ENCODE measurements around the gene FBRSL1. TPM values are rescaled to one million over a fixed set of nuclear protein-coding genes. Genes with fewer than 3 reads are reported as not detected.

FBRSL1 gene
- total RNA-seq, 1 donor from 2014 or later: 43.8 TPM

DNA sequence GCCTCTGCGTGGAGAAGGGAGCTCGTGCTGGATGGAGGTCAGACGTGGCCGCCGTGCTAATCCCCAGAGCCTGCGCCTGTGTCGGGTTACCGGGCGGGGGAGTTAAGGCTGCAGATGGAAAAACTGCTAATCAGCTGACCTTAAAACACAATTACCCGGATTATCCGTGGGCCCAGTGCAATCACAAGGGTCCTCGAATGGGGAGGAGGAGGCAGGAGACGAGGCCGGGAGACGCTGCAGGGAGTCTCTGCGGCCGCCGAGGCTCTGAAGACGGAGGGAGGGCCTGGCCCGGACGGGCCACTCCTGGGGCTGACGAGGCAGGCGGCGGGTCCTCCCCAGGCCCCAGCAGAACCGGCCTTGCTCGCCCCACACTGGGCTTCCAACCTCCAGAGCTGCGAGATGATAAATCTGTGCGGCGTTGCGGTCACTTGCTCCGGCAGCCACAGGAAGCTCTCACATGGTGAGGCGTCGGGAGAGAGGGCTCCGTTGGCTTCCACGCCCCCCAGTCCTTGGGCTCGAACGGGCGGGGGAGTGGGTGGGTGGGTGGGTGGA is 32.9 kb upstream of the FBRSL1 start:
- H3K4me2 ChIP-seq (ENCODE audit: low read length): no peak overlapping the region
- H3K9me3 Mint-ChIP-seq (ENCODE audit: unreplicated experiment): no peaks in the 10 kb centered on the region
- H3K9me3 ChIP-seq (ENCODE audit: insufficient read depth, low read depth, low read length): peaks cover 5% of the 10 kb centered on the region
- H4K20me1 ChIP-seq (ENCODE audit: insufficient read depth, low read length): no peaks in the 10 kb centered on the region
- no peak overlapping the region for H3K9ac ChIP-seq (ENCODE audit: low read length)
- no peak overlapping the region for H2AFZ ChIP-seq (ENCODE audit: low read depth, low read length)
- H3K27ac ChIP-seq (ENCODE audit: low read depth, low read length): no peak overlapping the region
- H3K4me3 ChIP-seq (ENCODE audit: insufficient read depth, low read depth, low read length): no peak overlapping the region
- peaks cover 39% of the 10 kb centered on the region for H3K27me3 Mint-ChIP-seq (ENCODE audit: low read depth, unreplicated experiment)
- no peaks in the 10 kb centered on the region for H3K79me2 ChIP-seq (ENCODE audit: insufficient read depth, low read length)
- H3K4me1 ChIP-seq (ENCODE audit: insufficient read depth, low read length): peaks cover 7% of the 10 kb centered on the region
- H3K4me1 Mint-ChIP-seq (ENCODE audit: low read depth, unreplicated experiment): no peaks in the 10 kb centered on the region
- FAIRE-seq: no peak
- H3K4me3 Mint-ChIP-seq (ENCODE audit: unreplicated experiment): no peak overlapping the region
- no peak for DNase-seq (ENCODE audit: low read depth)
- peaks cover 8% of the 10 kb centered on the region for H3K27me3 ChIP-seq (ENCODE audit: insufficient read depth, low read length)
- no peaks in the 10 kb centered on the region for H3K36me3 ChIP-seq (ENCODE audit: insufficient read depth, low read length)
- TF ChIP-seq EZH2 (IDR thresholded peaks at IDR 0.05; ENCODE audit: insufficient read depth, low read length): no peak
- TF ChIP-seq, protein P1, sequence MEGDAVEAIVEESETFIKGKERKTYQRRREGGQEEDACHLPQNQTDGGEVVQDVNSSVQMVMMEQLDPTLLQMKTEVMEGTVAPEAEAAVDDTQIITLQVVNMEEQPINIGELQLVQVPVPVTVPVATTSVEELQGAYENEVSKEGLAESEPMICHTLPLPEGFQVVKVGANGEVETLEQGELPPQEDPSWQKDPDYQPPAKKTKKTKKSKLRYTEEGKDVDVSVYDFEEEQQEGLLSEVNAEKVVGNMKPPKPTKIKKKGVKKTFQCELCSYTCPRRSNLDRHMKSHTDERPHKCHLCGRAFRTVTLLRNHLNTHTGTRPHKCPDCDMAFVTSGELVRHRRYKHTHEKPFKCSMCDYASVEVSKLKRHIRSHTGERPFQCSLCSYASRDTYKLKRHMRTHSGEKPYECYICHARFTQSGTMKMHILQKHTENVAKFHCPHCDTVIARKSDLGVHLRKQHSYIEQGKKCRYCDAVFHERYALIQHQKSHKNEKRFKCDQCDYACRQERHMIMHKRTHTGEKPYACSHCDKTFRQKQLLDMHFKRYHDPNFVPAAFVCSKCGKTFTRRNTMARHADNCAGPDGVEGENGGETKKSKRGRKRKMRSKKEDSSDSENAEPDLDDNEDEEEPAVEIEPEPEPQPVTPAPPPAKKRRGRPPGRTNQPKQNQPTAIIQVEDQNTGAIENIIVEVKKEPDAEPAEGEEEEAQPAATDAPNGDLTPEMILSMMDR (IDR thresholded peaks at IDR 0.05; ENCODE audit: insufficient read depth, low read depth, low read length): no peak
- no peak overlapping the region for H3K27ac Mint-ChIP-seq (ENCODE audit: unreplicated experiment)
- no peaks in the 10 kb centered on the region for H3K36me3 Mint-ChIP-seq (ENCODE audit: low read depth, unreplicated experiment)

DNA sequence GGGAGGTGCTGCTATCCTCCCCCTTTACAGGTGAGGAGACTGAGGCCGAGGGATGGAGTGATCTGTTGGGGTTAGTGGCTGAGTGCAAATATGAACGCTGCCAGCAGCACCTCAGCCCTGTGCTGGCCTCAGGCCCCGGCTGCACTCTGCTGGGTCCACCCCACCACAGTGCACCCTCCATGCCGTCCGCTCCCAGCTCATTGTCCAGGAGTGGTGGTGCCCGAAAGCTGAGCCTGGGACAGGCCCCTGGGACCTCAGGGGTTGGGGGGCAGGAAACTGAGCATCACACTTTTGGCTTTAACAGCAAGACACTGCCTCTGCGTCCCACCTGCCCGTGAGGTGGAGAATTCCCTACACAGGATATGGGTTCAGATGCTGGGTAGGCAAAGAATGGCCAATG is 31.5 kb upstream of the FBRSL1 start:
- Mint-ChIP-seq H3K27me3 (ENCODE audit: low read depth, unreplicated experiment) (peaks cover 29% of the 10 kb centered on the region), H3K4me3 (ENCODE audit: unreplicated experiment) (no peak overlapping the region), H3K4me1 (ENCODE audit: low read depth, unreplicated experiment) (no peaks in the 10 kb centered on the region), H3K36me3 (ENCODE audit: low read depth, unreplicated experiment) (no peaks in the 10 kb centered on the region), H3K27ac (ENCODE audit: unreplicated experiment) (no peak overlapping the region), H3K9me3 (ENCODE audit: unreplicated experiment) (peaks cover 3% of the 10 kb centered on the region)
- no peak overlapping the region for H3K4me3 ChIP-seq (ENCODE audit: insufficient read depth, low read depth, low read length)
- no peak for TF ChIP-seq EZH2 (IDR thresholded peaks at IDR 0.05; ENCODE audit: insufficient read depth, low read length)
- TF ChIP-seq, protein P1 (IDR thresholded peaks at IDR 0.05; ENCODE audit: insufficient read depth, low read depth, low read length): no peak
- FAIRE-seq (no peak), DNase-seq (ENCODE audit: low read depth) (no peak)
- no peaks in the 10 kb centered on the region for H3K79me2 ChIP-seq (ENCODE audit: insufficient read depth, low read length)
- H3K4me1 ChIP-seq (ENCODE audit: insufficient read depth, low read length): peaks cover 6% of the 10 kb centered on the region
- no peak overlapping the region for H3K4me2 ChIP-seq (ENCODE audit: low read length)
- no peak overlapping the region for H3K9ac ChIP-seq (ENCODE audit: low read length)
- no peak overlapping the region for H2AFZ ChIP-seq (ENCODE audit: low read depth, low read length)
- no peak overlapping the region for H3K27ac ChIP-seq (ENCODE audit: low read depth, low read length)
- peaks cover 6% of the 10 kb centered on the region for H3K27me3 ChIP-seq (ENCODE audit: insufficient read depth, low read length)
- H4K20me1 ChIP-seq (ENCODE audit: insufficient read depth, low read length): no peaks in the 10 kb centered on the region
- H3K9me3 ChIP-seq (ENCODE audit: insufficient read depth, low read depth, low read length): peaks cover 5% of the 10 kb centered on the region
- no peaks in the 10 kb centered on the region for H3K36me3 ChIP-seq (ENCODE audit: insufficient read depth, low read length)

DNA sequence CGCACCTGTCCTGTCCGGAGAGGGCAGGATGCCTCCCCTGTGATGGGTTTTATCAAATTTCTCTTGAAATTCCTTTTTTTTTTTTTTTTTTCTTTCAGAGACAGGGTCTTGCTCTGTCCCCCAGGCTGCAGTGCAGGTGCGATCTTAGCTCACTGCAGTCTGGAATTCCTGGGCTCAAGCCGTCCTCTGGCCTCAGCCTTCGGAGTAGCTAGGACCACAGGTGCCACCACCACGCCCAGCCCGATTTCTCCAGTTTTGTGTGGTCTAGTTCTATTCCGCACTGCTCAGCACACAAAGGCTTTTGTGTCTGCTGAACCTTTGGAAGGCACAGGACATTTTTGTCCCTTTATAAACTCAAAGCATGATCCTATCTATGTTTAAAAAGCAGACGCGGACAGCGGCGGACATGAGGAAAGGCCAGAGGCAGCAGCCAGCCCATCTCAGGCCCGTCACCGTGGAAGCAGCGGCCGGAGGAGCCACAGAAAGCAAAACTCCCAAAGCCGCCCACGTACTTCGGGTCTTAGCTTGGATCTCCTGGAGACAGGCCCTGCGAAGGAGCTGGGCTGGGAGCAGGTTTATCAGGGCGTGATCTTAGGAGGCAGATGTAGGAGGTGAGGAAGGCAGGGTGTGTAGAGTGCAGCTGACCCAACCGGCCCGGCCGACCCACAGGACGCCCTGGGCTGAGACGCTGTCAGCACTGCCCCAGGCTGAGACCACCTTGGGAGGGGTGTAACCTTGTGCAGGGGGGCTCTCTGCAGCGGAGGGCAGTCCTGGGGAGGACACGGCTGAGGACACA is 30.9 kb upstream of the FBRSL1 start:
- Histone ChIP-seq H3K4me1 (ENCODE audit: insufficient read depth, low read length) (no peaks in the 10 kb centered on the region), H2AFZ (ENCODE audit: low read depth, low read length) (no peak overlapping the region), H3K36me3 (ENCODE audit: insufficient read depth, low read length) (no peaks in the 10 kb centered on the region), H3K79me2 (ENCODE audit: insufficient read depth, low read length) (no peaks in the 10 kb centered on the region), H3K4me2 (ENCODE audit: low read length) (no peak overlapping the region), H4K20me1 (ENCODE audit: insufficient read depth, low read length) (no peaks in the 10 kb centered on the region), H3K27me3 (ENCODE audit: insufficient read depth, low read length) (peaks cover 6% of the 10 kb centered on the region), H3K9me3 (ENCODE audit: insufficient read depth, low read depth, low read length) (peaks cover 5% of the 10 kb centered on the region), H3K9ac (ENCODE audit: low read length) (no peak overlapping the region), H3K4me3 (ENCODE audit: insufficient read depth, low read depth, low read length) (no peak overlapping the region), H3K27ac (ENCODE audit: low read depth, low read length) (no peak overlapping the region)
- Mint-ChIP-seq H3K4me3 (ENCODE audit: unreplicated experiment) (no peak overlapping the region), H3K36me3 (ENCODE audit: low read depth, unreplicated experiment) (no peaks in the 10 kb centered on the region), H3K27me3 (ENCODE audit: low read depth, unreplicated experiment) (peaks cover 29% of the 10 kb centered on the region), H3K9me3 (ENCODE audit: unreplicated experiment) (peaks cover 3% of the 10 kb centered on the region), H3K27ac (ENCODE audit: unreplicated experiment) (no peak overlapping the region), H3K4me1 (ENCODE audit: low read depth, unreplicated experiment) (no peaks in the 10 kb centered on the region)
- no peak for TF ChIP-seq EZH2 (IDR thresholded peaks at IDR 0.05; ENCODE audit: insufficient read depth, low read length)
- TF ChIP-seq, protein P1 (IDR thresholded peaks at IDR 0.05; ENCODE audit: insufficient read depth, low read depth, low read length): no peak
- DNase-seq (ENCODE audit: low read depth) (no peak), FAIRE-seq (no peak)

Data from astrocyte (in vitro differentiated cells and primary cell).